Panc1 (cell line): ENCODE results near the gene NPW. TPM values are rescaled to one million over a fixed set of nuclear protein-coding genes. Genes with fewer than 3 reads are reported as not detected.

Experiments
- ATAC-seq: fragments of 200-7000 bp; cut with Tn5 transposase; 2 replicates; pipeline ENCODE4 v1.9.1; 2020; ENCODE audit warnings: mild to moderate bottlenecking, moderate library complexity
- BruUV-seq: library from RNA; stranded (reverse); fragments of 400-500 nt; replicated peaks from 2 replicates; lab custom pipeline; 2021; lab: Mats Ljungman, UMichigan
- CTCF ChIA-PET: fragments of 300-600 bp; sonication (Branson Sonifier 250); formaldehyde crosslinking; loops from one replicate; lab custom pipeline; 2022; ENCODE audit warnings: antibody characterized with exemption; lab: Charles Lee
- POLR2A ChIA-PET: fragments of 300-600 bp; sonication (Branson Sonifier 250); formaldehyde crosslinking; loops from one replicate; lab custom pipeline; 2022; ENCODE audit warnings: antibody characterized with exemption; lab: Charles Lee
- DNase-seq: peaks from one replicate; pipeline ENCODE4 v3.0.0-alpha.2; 2010; ENCODE audit warnings: low read depth, low spot score
- H3K27ac ChIP-seq: 2 replicates; pipeline ENCODE4 v1.5.1; 2011; ENCODE audit warnings: mild to moderate bottlenecking, low read length, inconsistent platforms
- H3K27me3 ChIP-seq: fragments of 200-500 bp; sonication (Bioruptor generic); 2 replicates; pipeline ENCODE4 v1.6.0; 2014; ENCODE audit warnings: low read length, inconsistent platforms; ENCODE audit not compliant: control insufficient read depth, insufficient read depth
- H3K36me3 ChIP-seq: fragments of 200-500 bp; sonication (Bioruptor generic); 2 replicates; pipeline ENCODE4 v1.5.1; 2014; ENCODE audit warnings: inconsistent platforms, mild to moderate bottlenecking, low read length, moderate library complexity; ENCODE audit not compliant: control insufficient read depth, insufficient read depth
- H3K4me1 ChIP-seq: 2 replicates; pipeline ENCODE4 v1.5.1; 2011; ENCODE audit warnings: inconsistent platforms, mild to moderate bottlenecking, low read length, moderate library complexity; ENCODE audit not compliant: control insufficient read depth, insufficient read depth
- H3K4me3 ChIP-seq, 2 experiments: 2 replicates each; pipeline ENCODE4 v1.5.1; 2011 to 2012; ENCODE audit warnings: low read depth in 2 of 2, low read length in 2 of 2, mild to moderate bottlenecking in 2 of 2, inconsistent platforms in 1 of 2, moderate library complexity in 1 of 2
- H3K9me3 ChIP-seq: fragments of 200-500 bp; sonication (Bioruptor generic); 2 replicates; pipeline ENCODE4 v1.5.1; 2014; ENCODE audit warnings: low read depth, mild to moderate bottlenecking, inconsistent platforms, low read length, moderate library complexity; ENCODE audit not compliant: control insufficient read depth, insufficient read depth
- POLR2AphosphoS5 ChIP-seq: IDR thresholded peaks from 2 replicates; pipeline ENCODE4 v1.6.1; 2012; ENCODE audit warnings: mild to moderate bottlenecking, low read depth, low read length, moderate library complexity
- SIN3A ChIP-seq: IDR thresholded peaks from 2 replicates; pipeline ENCODE4 v1.6.1; 2012; ENCODE audit warnings: low read depth, mild to moderate bottlenecking, low read length, moderate library complexity, borderline replicate concordance; ENCODE audit not compliant: insufficient read depth
- TCF7L2 ChIP-seq: IDR thresholded peaks from 2 replicates; pipeline ENCODE4 v1.6.1; 2011; ENCODE audit warnings: mild to moderate bottlenecking, low read depth, low read length, inconsistent platforms
- in situ Hi-C: cut with HindIII; loops from 2 replicates; pipeline ENCODE4 v1.10.0; 2016; ENCODE audit warnings: low sequenced_read_pairs, low pct_unique_long_range_greater_than_20kb
- intact Hi-C: fragments of 100-400 bp; cut with micrococcal nuclease; formaldehyde crosslinking; loops from one replicate; pipeline ENCODE4 v1.10.0; 2022; ENCODE audit not compliant: unreplicated experiment
- total RNA-seq: library from RNA; stranded (reverse); gene quantifications from one replicate; pipeline ENCODE4 v1.2.1, GENCODE V29; 2021; ENCODE audit not compliant: unreplicated experiment
- TF ChIP-seq, protein P1 (sequence below), 2 experiments: IDR thresholded peaks; 2 replicates each; pipeline ENCODE4 v1.6.1; 2011 to 2012; ENCODE audit warnings: low read depth in 2 of 2, control low read depth in 1 of 2, low read length in 1 of 2, mild to moderate bottlenecking in 1 of 2, moderate library complexity in 1 of 2; ENCODE audit not compliant: insufficient read depth in 1 of 2
- TF ChIP-seq, protein P2 (sequence below): fragments of 450-650 bp; IDR thresholded peaks from 2 replicates; pipeline ENCODE4 v1.5.1; 2017; ENCODE audit warnings: mild to moderate bottlenecking

The NPW gene
- total RNA-seq, 1 experiment from 2014 or later, result 15.3 TPM

DNA sequence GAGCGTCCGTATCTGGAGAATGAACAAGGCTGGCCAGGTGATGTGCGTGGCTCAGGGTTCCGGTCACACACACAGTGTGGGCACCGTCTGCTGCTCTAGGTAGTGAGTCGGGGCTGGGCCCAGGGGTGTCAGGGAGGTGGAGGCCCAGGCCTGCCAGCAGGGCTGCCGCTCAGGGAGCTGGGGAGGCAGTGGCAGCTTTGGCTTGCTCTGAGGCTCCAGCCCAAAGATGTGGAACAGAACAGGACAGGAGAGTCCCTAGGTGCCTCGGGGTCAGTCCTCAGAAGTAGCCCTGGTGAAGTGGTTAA is 43.4 kb upstream of the NPW start:
- Histone ChIP-seq H3K36me3 (no peaks in the 10 kb centered on the region; the same call in 1 of the 2 replicates), H3K4me3 (no peak overlapping the region)
- intact Hi-C loops, result no loop called here

DNA sequence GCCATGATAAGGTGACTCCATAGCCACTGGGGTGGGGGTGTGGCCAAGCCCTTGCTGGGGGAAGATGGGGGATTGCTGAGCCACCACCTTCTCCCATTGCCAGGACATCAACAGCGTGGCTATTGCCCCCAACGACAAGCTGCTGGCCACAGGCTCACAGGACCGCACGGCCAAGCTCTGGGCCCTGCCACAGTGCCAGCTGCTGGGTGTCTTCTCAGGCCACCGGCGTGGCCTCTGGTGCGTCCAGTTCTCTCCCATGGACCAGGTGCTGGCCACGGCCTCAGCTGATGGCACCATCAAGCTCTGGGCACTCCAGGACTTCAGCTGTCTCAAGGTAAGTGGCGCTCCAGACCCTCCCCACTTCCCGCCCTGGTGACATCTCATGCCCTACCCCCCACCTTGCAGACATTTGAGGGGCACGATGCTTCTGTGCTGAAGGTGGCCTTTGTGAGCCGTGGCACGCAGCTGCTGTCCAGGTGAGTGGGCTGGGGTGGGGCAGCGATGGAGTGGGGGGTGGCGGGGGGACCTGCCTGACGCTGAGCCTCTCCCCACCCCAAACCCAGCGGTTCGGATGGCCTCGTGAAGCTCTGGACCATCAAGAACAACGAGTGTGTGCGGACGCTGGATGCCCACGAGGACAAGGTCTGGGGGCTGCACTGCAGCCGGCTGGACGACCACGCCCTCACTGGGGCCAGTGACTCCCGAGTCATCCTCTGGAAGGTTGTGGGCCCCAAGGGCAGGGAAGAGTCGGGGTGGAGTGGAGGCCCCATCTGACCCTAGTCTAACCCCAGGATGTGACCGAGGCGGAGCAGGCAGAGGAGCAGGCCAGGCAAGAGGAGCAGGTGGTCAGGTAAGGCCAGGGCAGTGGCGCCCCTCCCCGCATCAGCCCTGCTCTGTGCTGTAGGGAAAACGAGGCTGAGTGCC is 42.4 kb upstream of the NPW start:
- CTCF ChIA-PET, result no interaction called here
- intact Hi-C loops, result no loop called here

More for the DNA sequence above, 43.4 kb upstream of the NPW start:
- H3K9me3 ChIP-seq, result no peaks in the 10 kb centered on the region
- peaks cover 18% of the 10 kb centered on the region for H3K4me1 ChIP-seq
- H3K27ac ChIP-seq, result no peak overlapping the region
- BruUV-seq, result no TSS peak
- TF ChIP-seq, protein P1, sequence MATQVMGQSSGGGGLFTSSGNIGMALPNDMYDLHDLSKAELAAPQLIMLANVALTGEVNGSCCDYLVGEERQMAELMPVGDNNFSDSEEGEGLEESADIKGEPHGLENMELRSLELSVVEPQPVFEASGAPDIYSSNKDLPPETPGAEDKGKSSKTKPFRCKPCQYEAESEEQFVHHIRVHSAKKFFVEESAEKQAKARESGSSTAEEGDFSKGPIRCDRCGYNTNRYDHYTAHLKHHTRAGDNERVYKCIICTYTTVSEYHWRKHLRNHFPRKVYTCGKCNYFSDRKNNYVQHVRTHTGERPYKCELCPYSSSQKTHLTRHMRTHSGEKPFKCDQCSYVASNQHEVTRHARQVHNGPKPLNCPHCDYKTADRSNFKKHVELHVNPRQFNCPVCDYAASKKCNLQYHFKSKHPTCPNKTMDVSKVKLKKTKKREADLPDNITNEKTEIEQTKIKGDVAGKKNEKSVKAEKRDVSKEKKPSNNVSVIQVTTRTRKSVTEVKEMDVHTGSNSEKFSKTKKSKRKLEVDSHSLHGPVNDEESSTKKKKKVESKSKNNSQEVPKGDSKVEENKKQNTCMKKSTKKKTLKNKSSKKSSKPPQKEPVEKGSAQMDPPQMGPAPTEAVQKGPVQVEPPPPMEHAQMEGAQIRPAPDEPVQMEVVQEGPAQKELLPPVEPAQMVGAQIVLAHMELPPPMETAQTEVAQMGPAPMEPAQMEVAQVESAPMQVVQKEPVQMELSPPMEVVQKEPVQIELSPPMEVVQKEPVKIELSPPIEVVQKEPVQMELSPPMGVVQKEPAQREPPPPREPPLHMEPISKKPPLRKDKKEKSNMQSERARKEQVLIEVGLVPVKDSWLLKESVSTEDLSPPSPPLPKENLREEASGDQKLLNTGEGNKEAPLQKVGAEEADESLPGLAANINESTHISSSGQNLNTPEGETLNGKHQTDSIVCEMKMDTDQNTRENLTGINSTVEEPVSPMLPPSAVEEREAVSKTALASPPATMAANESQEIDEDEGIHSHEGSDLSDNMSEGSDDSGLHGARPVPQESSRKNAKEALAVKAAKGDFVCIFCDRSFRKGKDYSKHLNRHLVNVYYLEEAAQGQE (IDR thresholded peaks at IDR 0.05; ENCODE audit: insufficient read depth in 1 of 2, low read depth in 2 of 2, low read length in 1 of 2), result no peak
- TF ChIP-seq POLR2AphosphoS5, result no peak
- CTCF ChIA-PET, result no interaction called here
- DNase-seq, result no peak
- ATAC-seq, result no peak
- POLR2A ChIA-PET, result no interaction called here
- no peaks in the 10 kb centered on the region for H3K27me3 ChIP-seq
- in situ Hi-C loops, result no loop called here

More for the DNA sequence above, 42.4 kb upstream of the NPW start:
- Histone ChIP-seq H3K9me3 (no peaks in the 10 kb centered on the region), H3K4me3 (no peak overlapping the region), H3K27ac (no peak overlapping the region), H3K27me3 (no peaks in the 10 kb centered on the region), H3K4me1 (peaks cover 28% of the 10 kb centered on the region), H3K36me3 (no peaks in the 10 kb centered on the region; the same call in 1 of the 2 replicates)
- ATAC-seq (no peak), DNase-seq (no peak)
- no TSS peak for BruUV-seq
- in situ Hi-C loops, result no loop called here
- POLR2A ChIA-PET, result no interaction called here
- TF ChIP-seq, protein P2, sequence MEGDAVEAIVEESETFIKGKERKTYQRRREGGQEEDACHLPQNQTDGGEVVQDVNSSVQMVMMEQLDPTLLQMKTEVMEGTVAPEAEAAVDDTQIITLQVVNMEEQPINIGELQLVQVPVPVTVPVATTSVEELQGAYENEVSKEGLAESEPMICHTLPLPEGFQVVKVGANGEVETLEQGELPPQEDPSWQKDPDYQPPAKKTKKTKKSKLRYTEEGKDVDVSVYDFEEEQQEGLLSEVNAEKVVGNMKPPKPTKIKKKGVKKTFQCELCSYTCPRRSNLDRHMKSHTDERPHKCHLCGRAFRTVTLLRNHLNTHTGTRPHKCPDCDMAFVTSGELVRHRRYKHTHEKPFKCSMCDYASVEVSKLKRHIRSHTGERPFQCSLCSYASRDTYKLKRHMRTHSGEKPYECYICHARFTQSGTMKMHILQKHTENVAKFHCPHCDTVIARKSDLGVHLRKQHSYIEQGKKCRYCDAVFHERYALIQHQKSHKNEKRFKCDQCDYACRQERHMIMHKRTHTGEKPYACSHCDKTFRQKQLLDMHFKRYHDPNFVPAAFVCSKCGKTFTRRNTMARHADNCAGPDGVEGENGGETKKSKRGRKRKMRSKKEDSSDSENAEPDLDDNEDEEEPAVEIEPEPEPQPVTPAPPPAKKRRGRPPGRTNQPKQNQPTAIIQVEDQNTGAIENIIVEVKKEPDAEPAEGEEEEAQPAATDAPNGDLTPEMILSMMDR, result no peak
- TF ChIP-seq SIN3A (no peak), POLR2AphosphoS5 (no peak), TCF7L2 (no peak)
- TF ChIP-seq, protein P1 (IDR thresholded peaks at IDR 0.05; ENCODE audit: insufficient read depth in 1 of 2, low read depth in 2 of 2, low read length in 1 of 2), result no peak
